GM18502 (cell line): ENCODE results near the gene VPS13D.
A peak's percentile ranks its signal among the peaks of the same experiment; 100 is the strongest.

ENCODE experiments used
- ATAC-seq: cut with Tn5 transposase; IDR thresholded peaks from one replicate; pipeline ENCODE4 v1.9.1; 2021; ENCODE audit warnings: mild to moderate bottlenecking; ENCODE audit not compliant: unreplicated experiment, poor library complexity

Gene VPS13D

DNA sequence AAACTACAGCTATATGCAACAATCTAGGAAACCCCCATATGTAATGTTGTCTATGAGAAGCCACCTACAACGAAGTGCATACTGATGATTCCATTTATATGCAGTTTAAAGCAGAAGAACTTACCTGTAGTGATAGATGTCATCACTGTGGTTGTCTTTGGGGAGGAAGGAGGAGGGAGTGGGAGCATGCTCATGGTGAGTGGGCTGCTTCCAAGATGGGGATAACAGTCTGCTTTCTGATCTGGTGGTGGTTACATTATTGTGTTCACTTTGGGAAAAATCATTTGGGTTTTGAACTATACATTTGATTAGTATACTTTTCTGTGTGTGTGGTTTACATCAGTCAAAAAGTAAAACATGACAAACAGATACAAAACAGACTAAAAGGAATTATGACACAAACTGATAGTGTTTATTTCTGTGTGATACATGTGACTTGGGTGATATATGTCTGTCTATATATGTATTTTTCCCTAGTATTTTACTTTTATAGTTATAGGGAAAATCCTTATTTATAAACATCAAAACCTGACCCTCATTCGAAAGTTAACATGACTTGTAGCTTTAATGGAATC lies 184.7 kb downstream of the VPS13D start:
- ATAC-seq: no peak

DNA sequence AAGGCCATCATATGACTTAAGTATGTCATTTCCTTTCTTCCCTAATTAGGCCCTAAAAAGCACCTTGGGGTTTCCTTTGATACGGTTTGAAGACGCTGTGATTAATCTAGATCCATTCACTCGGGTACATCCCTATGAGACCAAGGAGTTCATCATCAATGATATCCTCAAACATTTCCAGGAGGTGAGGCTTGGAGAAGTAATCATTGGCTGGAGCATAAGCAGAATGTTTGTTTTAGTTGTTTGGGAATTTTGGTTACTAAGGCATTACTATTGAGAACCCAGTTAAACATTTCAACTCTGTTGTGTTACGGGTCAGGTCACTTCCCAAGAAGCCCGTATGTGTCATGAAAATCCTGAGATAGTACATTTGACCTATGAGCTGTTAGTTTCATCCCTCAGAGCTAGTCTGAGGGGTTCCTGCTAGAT lies 185.2 kb downstream of the VPS13D start:
- no peak for ATAC-seq

DNA sequence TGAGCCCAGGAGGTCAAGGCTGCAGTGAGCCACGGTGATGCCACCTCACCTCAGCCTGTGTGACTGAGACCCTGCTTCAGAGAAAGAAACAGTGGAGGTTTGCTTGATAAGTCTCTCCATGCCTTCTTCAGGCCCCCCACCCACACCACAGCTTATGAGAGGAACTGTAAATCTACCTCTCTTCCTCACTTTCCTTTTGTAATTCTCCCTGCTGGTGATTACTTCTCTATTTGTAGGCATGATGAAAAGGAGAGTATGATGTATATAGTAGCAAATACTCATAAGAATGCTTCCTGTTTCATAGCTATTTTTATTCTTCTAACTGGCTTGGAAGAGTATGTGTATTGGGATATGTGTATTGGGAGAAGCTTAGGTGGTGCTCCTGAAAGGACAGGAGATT lies 186.3 kb downstream of the VPS13D start:
- no peak for ATAC-seq

- ATAC-seq: no peak
These were observed 186.9 kb downstream of the VPS13D start for GRCh38 chr1:12416744-12417143.

DNA sequence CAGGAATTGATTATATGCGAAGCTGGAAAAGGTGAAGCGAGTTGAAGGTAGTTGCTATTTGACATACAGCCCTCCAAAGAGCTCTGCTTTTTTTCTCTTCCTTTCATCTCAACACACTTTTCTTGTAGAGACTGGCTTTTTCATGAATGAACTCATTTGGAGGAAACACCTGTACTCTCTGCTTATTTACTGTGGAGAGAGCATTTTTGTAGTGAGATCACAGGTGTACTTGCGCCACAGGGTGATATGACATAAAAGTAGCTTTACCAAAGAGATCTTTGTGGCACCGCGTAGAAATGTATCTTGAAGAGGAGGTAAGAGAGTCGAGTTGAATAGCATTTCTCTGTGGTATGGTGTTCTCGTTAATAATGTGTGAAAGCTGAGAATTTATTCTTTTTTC lies 187.6 kb downstream of the VPS13D start:
- ATAC-seq: no peak

DNA sequence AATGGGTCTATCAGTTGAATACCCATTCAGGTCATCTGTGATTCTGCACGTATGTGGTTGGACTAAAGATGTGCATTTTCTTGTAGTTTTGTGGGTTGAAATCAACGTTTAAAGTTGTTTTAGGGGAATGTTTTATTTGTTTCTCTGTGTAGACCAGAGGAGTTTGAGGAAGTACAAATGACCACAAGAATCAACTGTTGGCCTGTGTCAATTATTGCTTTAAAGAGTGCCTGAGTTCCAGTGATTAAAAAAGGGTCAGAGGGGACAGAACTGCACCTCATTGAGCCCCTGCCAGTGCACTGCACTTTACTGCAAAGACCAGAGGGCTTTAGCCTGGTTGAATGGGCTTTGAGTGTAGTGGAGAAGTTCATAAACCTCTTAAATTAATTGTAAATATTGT lies 190.3 kb downstream of the VPS13D start:
- ATAC-seq: no peak

DNA sequence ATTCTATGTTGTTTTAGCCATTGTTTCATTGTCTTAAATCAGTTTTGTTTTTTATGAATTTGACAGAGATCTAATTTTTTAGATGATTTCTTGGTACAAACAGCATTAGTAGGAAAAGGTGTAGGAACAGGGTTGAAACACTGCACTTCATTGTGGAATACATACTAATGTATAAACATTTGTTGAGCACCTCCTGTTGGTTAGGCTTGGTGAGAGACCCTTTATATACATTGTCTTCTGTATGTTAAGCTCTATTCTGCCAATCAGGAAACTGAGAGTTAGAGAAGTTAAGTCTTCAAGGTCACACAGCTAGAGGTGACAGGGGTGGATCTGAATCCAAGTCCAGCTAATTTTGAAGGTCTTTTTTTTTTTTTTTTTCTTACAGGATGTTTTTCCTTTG lies 192.7 kb downstream of the VPS13D start:
- no peak for ATAC-seq

DNA sequence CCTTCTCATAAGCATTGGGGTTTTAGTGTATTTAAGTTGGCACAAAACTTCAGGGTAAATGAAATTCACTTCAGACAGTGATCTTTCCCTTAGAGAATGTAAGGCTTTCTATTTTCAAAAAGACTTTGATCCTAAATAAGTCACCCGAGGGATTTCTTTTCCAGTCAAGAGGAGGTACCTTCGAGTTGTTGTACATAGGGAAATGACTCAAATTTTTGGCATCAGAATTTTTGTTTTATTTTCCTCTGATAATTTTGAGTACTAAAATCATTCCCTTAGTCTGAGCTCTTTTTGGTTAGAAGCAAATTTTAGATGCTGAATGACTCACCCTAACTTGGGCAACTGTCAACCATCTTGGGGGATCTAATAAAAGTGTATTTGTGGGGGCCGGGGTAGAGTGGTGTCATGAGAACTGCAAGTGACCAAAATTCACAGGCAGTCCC lies 194.3 kb downstream of the VPS13D start:
- no peak for ATAC-seq

DNA sequence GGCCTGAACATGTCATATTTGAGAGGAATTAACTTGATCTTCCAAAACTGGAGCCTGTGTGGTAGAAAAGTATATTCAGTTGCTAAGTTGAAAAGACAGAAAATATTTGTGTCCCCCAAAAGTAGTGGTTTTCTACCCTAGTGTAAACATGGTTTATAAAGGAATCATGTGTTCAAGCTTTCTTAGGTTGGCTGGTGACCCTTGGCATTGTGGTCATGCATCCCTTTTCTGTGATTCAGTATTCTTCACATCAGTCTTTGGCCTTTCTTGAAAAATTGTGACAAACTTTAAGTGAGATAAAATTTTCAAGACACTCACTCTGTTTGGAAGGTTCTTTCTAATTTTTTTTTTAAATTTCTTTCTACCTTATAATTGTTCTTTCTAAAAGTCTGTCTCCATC lies 195.0 kb downstream of the VPS13D start:
- ATAC-seq: no peak

GRCh38 chr1:12426030-12426429 lies 196.2 kb downstream of the VPS13D start:
- ATAC-seq: no peak

GRCh38 chr1:12428334-12428733 lies 198.5 kb downstream of the VPS13D start:
- no peak for ATAC-seq

- ATAC-seq: no peak
These were observed 200.7 kb downstream of the VPS13D start for GRCh38 chr1:12430525-12430924.

DNA sequence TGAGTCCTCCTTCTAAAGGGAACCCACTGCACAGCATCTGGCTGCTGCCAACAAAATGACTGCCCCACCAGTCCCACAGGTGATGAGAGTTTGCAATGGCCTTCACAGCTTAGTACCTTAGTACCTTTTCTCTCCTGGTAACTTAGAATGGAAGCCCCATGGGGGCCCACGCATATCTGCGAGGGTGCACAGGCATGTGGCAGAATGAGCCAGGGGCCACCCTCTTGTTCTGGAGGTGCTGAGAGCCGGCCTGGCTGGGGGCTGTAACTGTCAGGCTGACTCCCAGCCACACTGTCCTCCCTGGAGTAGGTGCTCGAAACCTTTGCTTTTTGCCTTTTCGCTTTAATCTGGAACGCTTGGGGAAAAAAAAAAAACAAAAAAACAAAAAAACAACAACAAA lies 203.1 kb downstream of the VPS13D start:
- ATAC-seq: no peak

DNA sequence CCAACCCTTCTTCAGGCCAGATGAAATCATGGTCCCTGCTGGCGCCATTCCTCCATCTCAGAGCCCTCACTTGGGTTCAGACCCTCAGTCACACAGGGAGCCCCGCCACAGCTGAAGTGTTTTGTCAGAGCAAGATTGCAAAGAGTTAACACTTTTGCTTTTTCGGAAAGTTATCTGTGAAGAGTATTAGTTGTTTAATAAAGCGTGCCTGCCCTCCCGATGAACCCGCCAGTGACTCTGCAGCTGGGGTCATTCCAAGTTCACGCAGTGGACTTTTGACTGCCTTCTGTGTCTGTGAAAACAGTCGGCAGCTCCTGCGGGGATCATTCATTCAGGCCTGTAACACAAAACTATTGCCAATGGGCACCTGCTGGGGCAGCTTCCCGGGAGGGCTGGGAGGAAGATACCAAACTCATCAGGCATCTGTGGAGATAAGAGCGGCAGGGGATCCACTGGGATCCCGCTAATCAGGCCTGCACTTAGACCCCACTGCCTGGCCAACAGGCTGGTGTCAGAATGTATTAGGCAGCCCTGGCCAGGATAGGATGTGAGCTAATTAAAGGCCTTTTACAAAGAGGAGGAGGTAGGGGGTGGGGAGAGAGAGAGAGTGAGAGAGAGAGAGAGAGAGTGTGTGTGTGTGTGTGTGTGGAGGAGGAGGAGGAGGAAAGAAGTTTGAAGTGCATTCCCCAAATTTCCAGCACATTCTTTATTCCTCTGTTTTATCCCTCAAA lies 203.7 kb downstream of the VPS13D start:
- no peak for ATAC-seq

- ATAC-seq: no peak
These were observed 204.3 kb downstream of the VPS13D start for GRCh38 chr1:12434174-12434573.

DNA sequence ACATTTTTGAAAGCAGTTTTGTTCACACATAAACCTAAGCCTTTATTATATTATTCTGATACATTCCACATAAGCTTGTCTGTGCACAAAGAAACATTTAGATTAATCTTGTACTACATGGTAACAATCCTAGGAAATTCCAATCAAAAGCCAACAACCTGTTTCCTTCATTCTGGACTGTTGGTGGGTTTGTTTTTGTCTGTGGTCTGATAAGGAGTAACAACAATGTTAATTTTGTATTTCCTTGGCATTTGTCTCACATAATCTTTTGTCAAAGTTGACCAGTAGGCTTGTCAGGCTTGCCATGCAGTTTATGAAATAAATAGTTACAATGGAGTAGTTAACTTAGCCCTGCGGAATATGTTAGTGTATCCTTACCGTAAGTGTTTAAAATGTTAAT lies 204.9 kb downstream of the VPS13D start:
- ATAC-seq: no peak

- peak; percentile 67 for ATAC-seq
These were observed 206.0 kb downstream of the VPS13D start for GRCh38 chr1:12435639-12436344.

DNA sequence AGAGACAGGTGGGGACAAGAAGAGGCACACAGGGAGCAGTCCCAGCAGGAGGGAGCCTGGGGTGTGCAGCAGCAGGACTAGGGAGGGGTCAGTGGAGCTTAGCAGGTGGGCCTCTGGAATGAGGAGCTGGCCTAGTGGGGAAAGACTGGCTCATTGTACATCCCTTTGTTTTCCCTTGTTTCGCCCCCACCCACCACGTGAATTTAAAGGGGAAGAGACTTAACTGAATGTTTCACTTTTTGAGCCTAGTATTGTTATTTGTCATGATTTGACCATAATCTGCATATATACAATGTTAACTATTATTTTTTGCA lies 206.5 kb downstream of the VPS13D start:
- no peak for ATAC-seq

DNA sequence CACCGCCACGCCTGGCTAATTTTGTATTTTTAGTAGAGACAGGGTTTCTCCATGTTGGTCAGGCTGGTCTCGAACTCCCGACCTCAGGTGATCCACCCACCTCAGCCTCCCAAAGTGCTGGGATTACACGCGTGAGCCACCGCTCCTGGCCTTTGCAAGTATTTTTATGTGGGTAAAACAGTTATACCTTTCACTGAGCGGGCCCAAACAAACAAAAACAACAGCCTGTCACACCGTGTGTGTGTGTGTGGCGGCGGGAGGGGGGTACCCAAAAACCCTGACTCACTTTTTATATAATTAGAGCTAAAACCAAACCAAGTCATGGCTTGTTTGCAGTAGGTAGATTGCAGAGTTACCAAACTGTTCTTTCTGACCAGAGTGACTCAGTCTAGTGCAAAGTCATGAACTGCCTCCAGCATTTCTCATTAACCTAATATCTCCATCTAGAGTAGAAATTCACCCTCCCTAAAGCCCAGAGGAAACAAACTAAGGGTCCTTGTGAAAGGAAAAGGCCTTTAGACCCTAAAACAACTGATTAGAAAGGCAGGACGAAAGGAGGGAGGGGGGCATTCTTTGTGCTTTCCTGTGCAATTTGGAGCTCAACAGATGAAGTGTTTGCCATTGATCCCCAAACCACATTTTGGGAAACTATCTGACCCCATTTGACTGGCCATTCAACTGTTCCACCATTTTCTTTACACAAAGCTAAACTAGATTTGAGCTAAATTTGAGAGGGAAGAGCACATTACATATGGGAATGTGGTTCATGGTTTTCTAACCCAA lies 207.2 kb downstream of the VPS13D start:
- no peak for ATAC-seq

- ATAC-seq: no peak
These were observed 207.8 kb downstream of the VPS13D start for GRCh38 chr1:12437629-12438028.

DNA sequence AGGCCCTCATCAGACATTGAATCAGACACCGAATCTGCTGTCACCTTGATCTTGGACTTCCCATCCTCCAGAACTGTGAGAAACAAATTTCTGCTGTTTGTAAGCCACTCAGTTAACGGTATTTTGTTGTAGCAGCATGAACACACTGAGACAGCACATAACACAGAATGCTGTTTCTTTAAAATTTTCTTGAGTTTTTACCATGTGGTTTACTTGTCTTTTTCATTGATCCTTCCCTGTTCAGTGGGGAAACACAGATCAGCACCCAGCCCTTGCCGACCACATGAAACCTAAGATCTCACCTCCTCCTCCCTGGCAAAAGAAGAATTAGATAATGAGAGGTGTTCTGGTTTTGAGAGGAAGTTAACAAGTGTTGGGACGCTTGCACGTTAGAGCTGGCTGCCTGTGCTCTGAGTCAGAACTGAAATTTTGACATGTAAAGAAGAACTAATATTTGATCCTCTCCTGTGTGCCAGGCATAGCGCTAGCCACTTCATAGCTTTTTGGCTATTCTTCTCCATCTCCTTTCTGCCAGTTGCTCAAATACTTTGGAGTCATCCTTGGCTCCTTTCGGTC lies 208.6 kb downstream of the VPS13D start:
- ATAC-seq: peak; percentile 46
